K562 (cell line): ENCODE measurements around the gene C16orf89.

ENCODE experiments used
- CEBPB ChIP-seq: fragments of 450-650 bp; IDR thresholded peaks from 2 replicates; pipeline ENCODE4 v1.6.1; 2016; ENCODE audit warnings: missing genetic modification characterization, missing compliant biosample characterization
- CREB1 ChIP-seq, 2 experiments: sonication (generic) in 1 of 2; formaldehyde crosslinking in 1 of 2; IDR thresholded peaks; 2 replicates each; pipeline versions ENCODE4 v1.6.1 to v1.8.0; 2012 to 2022; ENCODE audit warnings: inconsistent platforms in 1 of 2, mild to moderate bottlenecking in 1 of 2, missing genetic modification reagents in 1 of 2, moderate library complexity in 1 of 2
- FOXA1 ChIP-seq: fragments of 450-650 bp; IDR thresholded peaks from 2 replicates; pipeline ENCODE4 v1.6.1; 2016; ENCODE audit warnings: mild to moderate bottlenecking, borderline replicate concordance
- GATA2 ChIP-seq: sonication (generic); formaldehyde crosslinking; IDR thresholded peaks from 2 replicates; pipeline ENCODE4 v1.4.0; 2020; ENCODE audit warnings: mild to moderate bottlenecking, missing genetic modification reagents
- JUND ChIP-seq, 2 experiments: IDR thresholded peaks; 2 replicates in 1 of 2; 3 replicates in 1 of 2; pipeline ENCODE4 v1.6.1; 2011; ENCODE audit warnings: borderline replicate concordance in 2 of 2, low read depth in 2 of 2, low read length in 2 of 2, improper control_type of control experiment in 1 of 2, missing biosample characterization in 1 of 2, missing genetic modification characterization in 1 of 2, missing genetic modification reagents in 1 of 2
- MAFK ChIP-seq: IDR thresholded peaks from 2 replicates; pipeline ENCODE4 v1.6.1; 2011; ENCODE audit warnings: low read length, improper control_type of control experiment
- NCOA4 ChIP-seq: fragments of 450-650 bp; IDR thresholded peaks from 2 replicates; pipeline ENCODE4 v1.6.1; 2018; ENCODE audit warnings: mild to moderate bottlenecking; ENCODE audit not compliant: partially characterized antibody
- SRSF7 ChIP-seq: fragments of 200-400 bp; formaldehyde crosslinking; optimal IDR thresholded peaks from 2 replicates; pipeline ENCODE3; 2017; ENCODE audit warnings: mild to moderate bottlenecking, low read depth, low read length
- U2AF1 ChIP-seq: fragments of 200-400 bp; formaldehyde crosslinking; optimal IDR thresholded peaks from 2 replicates; pipeline ENCODE3; 2017; ENCODE audit warnings: mild to moderate bottlenecking, low read depth, low read length, moderate library complexity
- ZNF175 ChIP-seq: fragments of 200-800 bp; sonication (Bioruptor generic); IDR thresholded peaks from 2 replicates; pipeline ENCODE4 v1.6.1; 2016; ENCODE audit warnings: low read depth, mild to moderate bottlenecking, missing genetic modification characterization, missing compliant biosample characterization
- TF ChIP-seq, protein P1 (sequence below), 3 experiments: IDR thresholded peaks in 2 of 3; conservative IDR thresholded peaks in 1 of 3; 2 replicates each; pipeline ENCODE4 v1.5.1; 2011 to 2012; ENCODE audit warnings: low read length in 3 of 3, mild to moderate bottlenecking in 3 of 3, control low read depth in 2 of 3, improper control_type of control experiment in 1 of 3, inconsistent platforms in 1 of 3, low read depth in 1 of 3, mixed read lengths in 1 of 3, moderate library complexity in 1 of 3; ENCODE audit not compliant: insufficient read depth in 2 of 3

DNA sequence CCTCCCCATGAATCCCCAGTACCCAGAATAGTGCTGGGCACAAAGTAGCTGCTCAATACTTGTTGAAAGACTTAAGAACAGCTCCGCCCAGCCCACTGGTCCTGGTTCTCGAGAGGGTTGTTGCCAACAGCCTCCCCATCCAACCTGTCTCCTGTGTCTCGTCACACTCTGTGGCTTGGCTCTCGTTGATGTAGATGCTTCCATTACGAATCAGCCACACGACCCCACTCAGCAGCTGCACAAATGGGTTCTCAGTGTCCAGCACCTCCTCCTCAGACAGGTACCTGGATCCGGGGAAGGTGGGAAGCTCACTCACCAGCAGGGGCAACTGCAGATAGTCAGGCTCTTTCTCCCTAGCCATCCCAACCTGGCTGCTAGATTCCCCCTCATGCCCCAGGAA is 34.2 kb downstream of the C16orf89 start:
- TF ChIP-seq NCOA4, result no peak
- no peak for TF ChIP-seq FOXA1
- TF ChIP-seq ZNF175, result no peak
- TF ChIP-seq JUND (IDR thresholded peaks at IDR 0.05; ENCODE audit: borderline replicate concordance, low read depth, low read length), result no peak
- TF ChIP-seq JUND (tag; IDR thresholded peaks at IDR 0.05; ENCODE audit: borderline replicate concordance, low read depth, low read length), result no peak
- TF ChIP-seq U2AF1, result no peak
- TF ChIP-seq CEBPB (tag), result no peak
- TF ChIP-seq, protein P1, sequence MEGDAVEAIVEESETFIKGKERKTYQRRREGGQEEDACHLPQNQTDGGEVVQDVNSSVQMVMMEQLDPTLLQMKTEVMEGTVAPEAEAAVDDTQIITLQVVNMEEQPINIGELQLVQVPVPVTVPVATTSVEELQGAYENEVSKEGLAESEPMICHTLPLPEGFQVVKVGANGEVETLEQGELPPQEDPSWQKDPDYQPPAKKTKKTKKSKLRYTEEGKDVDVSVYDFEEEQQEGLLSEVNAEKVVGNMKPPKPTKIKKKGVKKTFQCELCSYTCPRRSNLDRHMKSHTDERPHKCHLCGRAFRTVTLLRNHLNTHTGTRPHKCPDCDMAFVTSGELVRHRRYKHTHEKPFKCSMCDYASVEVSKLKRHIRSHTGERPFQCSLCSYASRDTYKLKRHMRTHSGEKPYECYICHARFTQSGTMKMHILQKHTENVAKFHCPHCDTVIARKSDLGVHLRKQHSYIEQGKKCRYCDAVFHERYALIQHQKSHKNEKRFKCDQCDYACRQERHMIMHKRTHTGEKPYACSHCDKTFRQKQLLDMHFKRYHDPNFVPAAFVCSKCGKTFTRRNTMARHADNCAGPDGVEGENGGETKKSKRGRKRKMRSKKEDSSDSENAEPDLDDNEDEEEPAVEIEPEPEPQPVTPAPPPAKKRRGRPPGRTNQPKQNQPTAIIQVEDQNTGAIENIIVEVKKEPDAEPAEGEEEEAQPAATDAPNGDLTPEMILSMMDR (IDR thresholded peaks at IDR 0.05 in 2 of 3, conservative IDR thresholded peaks at IDR 0.05 in 1 of 3; ENCODE audit: insufficient read depth in 2 of 3, low read depth in 1 of 3, low read length in 3 of 3), result no peak
- no peak for TF ChIP-seq SRSF7
- TF ChIP-seq CREB1 (IDR thresholded peaks at IDR 0.05), result no peak
- TF ChIP-seq CREB1 (CRISPR knock-in tag; IDR thresholded peaks at IDR 0.05), result no peak
- TF ChIP-seq MAFK, result no peak
- no peak for TF ChIP-seq GATA2 (CRISPR knock-in tag)
